Thoracic aorta (tissue), 2 donors: ENCODE data around the gene BCOR. TPM values are rescaled to one million over a fixed set of nuclear protein-coding genes. Genes with fewer than 3 reads are reported as not detected.

Experiments used
- ATAC-seq: fragments of 150-250 bp; one replicate; pipeline ENCODE4 v1.8.0; 2017; ENCODE audit warnings: low read depth; ENCODE audit not compliant: insufficient number of reproducible peaks, low FRiP score
- DNase-seq: peaks from one replicate; pipeline ENCODE4 v3.0.0-alpha.2; 2020; ENCODE audit warnings: low spot score
- H3K27ac ChIP-seq, 2 donors: fragments of 200-600 bp; sonication (generic); 1 replicate in 1 of 2; 2 replicates in 1 of 2; pipeline ENCODE4 v1.5.1; 2016; ENCODE audit warnings: mild to moderate bottlenecking in 2 of 2, moderate library complexity in 2 of 2
- H3K27me3 ChIP-seq: fragments of 200-600 bp; sonication (generic); replicated peaks from 2 replicates; pipeline ENCODE4 v1.6.0; 2016; ENCODE audit warnings: mild to moderate bottlenecking; ENCODE audit not compliant: insufficient read depth
- H3K36me3 ChIP-seq: fragments of 200-600 bp; sonication (generic); one replicate; pipeline ENCODE4 v1.5.1; 2016
- H3K4me1 ChIP-seq, 2 donors: fragments of 200-600 bp; sonication (generic); 1 replicate in 1 of 2; 2 replicates in 1 of 2; pipeline versions ENCODE4 v1.5.1 to v1.6.0; 2016; ENCODE audit warnings: low read depth in 2 of 2, mild to moderate bottlenecking in 1 of 2; ENCODE audit not compliant: control insufficient read depth in 1 of 2
- H3K4me3 ChIP-seq: fragments of 200-600 bp; sonication (generic); 2 replicates; pipeline ENCODE4 v1.5.1; 2016; ENCODE audit warnings: mild to moderate bottlenecking
- H3K9me3 ChIP-seq: fragments of 200-600 bp; sonication (generic); 2 replicates; pipeline ENCODE4 v1.5.1; 2016
- total RNA-seq, 2 donors: library from RNA; depleted of rRNA; stranded (reverse); fragments of >200 nt; gene quantifications; one replicate each; pipeline versions ENCODE4 v1.1.0 to v1.2.3, GENCODE V29; 2016
- TF ChIP-seq, protein P1 (sequence below): fragments of 200-600 bp; sonication (generic); IDR thresholded peaks from one replicate; pipeline ENCODE4 v1.5.1; 2019; ENCODE audit warnings: antibody characterized with exemption

BCOR gene
- total RNA-seq, 2 donors from 2014 or later: 28.6 to 30.7 TPM

DNA sequence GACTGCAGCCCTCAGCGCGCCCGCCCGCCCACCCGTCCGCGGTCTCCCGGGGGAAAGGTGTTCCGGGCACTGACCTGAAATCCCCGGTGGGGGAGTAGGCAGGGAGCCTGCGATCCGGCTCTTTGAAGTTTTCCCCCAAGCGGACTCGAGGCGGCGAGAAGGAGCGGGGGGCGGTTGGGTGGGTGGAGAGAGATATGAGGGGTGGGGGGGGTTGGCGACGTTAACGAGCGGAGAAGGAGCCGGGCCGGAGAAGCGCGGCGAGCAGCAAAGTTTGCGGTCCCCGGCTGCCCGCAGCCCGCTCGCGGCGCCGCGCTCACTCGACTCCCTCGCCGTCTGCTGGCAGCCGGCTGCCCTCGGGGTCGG is 636 bp downstream of the BCOR start:
- Histone ChIP-seq H3K27me3 (no peaks in the 10 kb centered on the region), H3K4me1 (peaks cover 4 to 22% of the 10 kb centered on the region in 2 donors), H3K4me3 (peak overlapping the region; percentile 80), H3K9me3 (no peaks in the 10 kb centered on the region), H3K36me3 (no peaks in the 10 kb centered on the region), H3K27ac (peak overlapping the region in 1 of 2 donors; percentile 91)
- TF ChIP-seq, protein P1, sequence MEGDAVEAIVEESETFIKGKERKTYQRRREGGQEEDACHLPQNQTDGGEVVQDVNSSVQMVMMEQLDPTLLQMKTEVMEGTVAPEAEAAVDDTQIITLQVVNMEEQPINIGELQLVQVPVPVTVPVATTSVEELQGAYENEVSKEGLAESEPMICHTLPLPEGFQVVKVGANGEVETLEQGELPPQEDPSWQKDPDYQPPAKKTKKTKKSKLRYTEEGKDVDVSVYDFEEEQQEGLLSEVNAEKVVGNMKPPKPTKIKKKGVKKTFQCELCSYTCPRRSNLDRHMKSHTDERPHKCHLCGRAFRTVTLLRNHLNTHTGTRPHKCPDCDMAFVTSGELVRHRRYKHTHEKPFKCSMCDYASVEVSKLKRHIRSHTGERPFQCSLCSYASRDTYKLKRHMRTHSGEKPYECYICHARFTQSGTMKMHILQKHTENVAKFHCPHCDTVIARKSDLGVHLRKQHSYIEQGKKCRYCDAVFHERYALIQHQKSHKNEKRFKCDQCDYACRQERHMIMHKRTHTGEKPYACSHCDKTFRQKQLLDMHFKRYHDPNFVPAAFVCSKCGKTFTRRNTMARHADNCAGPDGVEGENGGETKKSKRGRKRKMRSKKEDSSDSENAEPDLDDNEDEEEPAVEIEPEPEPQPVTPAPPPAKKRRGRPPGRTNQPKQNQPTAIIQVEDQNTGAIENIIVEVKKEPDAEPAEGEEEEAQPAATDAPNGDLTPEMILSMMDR: no peak
- no peak for ATAC-seq
- DNase-seq: no peak

DNA sequence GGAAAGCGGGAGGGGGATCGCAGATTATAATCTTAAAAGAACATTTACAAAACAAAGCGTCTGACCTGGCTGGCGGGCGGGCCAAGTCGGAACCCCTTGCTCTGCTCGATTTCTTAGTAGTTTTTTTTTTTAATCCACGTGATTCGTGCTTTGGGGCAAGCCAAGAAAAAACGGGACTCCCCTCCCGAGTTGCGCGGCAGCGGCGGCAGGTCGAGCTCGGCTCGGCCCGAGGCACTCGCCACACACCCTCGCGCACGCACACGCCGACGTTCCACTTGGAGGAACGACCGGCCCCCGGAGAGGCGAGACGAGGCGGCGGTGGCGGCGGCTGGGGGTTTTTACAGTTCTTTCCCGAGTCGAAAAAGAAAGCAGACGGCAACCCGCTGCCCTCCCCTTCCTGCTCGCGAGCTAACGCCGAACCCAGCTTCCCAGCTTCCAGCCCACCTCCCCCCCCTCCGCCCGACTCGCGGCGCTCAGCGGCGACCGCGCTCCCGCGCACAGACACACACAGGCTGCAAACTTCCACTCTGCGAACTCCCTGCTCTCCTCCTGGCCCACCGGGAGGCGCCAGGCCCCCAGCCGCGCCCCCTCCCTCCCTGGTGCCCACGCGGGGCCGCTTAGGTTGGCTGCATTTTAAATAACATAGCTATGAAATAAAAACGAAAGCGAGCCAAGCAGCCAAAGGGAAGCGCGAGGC is 1.2 kb downstream of the BCOR start:
- TF ChIP-seq, protein P1: no peak
- Histone ChIP-seq H3K4me3 (peak overlapping the region; percentile 80), H3K27ac (peak overlapping the region; percentile 68 to 86), H3K27me3 (no peaks in the 10 kb centered on the region), H3K4me1 (peaks cover 4 to 22% of the 10 kb centered on the region in 2 donors), H3K9me3 (no peaks in the 10 kb centered on the region), H3K36me3 (no peaks in the 10 kb centered on the region)
- DNase-seq (no peak), ATAC-seq (no peak)

DNA sequence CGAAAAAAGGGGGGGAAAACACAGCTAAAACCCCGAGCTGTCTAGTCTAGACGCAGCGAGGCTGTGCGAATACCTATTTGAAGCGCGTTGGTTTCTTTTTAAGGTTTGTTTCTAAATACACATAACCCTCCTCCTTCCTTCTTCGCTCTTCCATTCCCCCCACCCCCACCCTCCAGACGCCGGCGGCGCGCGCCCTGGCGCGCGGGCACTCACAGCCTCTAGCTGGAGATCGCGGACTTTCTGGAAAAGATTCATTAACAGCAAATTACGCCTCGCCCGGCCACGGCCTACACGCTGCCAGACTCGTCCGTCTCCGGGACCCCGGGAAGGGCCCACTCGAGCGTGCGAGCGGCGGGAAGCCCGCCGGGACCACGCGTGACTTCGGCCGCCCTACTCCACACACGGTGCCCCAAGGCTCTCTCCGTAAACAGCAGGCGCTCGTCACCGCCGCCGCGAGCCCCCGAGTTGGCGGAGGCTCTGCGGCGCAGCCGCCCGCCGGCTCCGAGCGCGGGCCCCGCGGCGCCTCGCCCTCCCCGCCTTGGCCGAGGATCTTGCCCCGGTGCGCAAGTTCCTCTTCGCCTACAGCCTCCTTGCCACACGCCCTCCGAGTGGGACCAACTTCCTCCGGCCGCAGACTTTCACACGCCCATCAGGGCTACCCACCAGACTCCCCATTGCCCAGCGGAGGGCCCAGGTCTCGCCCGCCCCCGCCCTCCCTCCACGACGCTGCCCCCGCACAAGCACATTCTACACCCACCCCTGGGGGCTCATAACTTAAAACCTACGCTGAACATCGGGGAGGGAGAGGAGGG is 2.0 kb downstream of the BCOR start:
- Histone ChIP-seq H3K36me3 (no peaks in the 10 kb centered on the region), H3K4me3 (peak overlapping the region; percentile 80), H3K27ac (peak overlapping the region; percentile 68 to 86), H3K27me3 (no peaks in the 10 kb centered on the region), H3K9me3 (no peaks in the 10 kb centered on the region), H3K4me1 (peaks cover 6 to 23% of the 10 kb centered on the region in 2 donors)
- DNase-seq: no peak
- no peak for ATAC-seq
- TF ChIP-seq, protein P1: no peak

DNA sequence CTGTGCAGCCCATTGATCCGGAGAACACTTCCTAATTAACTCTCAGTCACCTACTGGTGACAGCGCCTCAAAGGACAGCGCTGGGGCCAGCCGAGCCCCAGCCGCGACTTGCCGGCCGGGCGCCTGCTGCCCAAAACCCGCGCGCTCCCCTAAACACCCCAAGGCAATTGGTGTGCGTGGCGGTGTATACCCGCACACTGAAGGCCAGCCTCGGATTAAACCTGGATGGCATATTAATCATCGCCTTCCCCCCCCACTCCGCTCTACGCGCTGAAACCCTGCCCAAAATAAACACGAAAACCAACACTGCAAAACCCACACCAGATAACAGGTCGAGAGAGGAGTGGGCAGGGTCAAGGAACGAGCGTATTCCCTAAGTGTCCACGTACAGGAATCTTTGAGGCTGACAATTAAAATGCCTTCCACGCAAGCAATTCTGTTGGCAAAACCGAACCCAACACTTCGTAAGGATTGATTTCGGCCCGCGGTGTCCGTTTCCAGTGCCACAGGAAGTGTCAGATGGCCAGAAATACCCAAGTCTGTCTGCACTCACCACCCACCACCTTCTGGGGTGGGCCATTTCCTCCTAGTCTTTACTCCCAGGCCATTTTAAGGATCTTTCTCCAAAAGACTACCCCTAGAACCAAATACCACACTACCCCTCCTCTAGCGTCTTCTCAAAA is 2.7 kb downstream of the BCOR start:
- Histone ChIP-seq H3K27ac (peak overlapping the region; percentile 68 to 86), H3K4me3 (peak overlapping the region; percentile 80), H3K4me1 (peaks cover 8 to 19% of the 10 kb centered on the region in 2 donors), H3K27me3 (no peaks in the 10 kb centered on the region), H3K9me3 (no peaks in the 10 kb centered on the region), H3K36me3 (no peaks in the 10 kb centered on the region)
- DNase-seq (no peak), ATAC-seq (no peak)
- TF ChIP-seq, protein P1: no peak
